Nephron progenitor cell (in vitro differentiated cells): ENCODE measurements around the gene TIAM2.

Experiments
- DNase-seq: peaks from one replicate; pipeline ENCODE4 v3.0.0; 2021
- H3K27ac Mint-ChIP-seq: 2 replicates; pipeline ENCODE4 v1.8.0; 2021; ENCODE audit warnings: mild to moderate bottlenecking, moderate library complexity, mixed read lengths
- H3K27me3 Mint-ChIP-seq: 2 replicates; pipeline ENCODE4 v1.8.0; 2021; ENCODE audit warnings: mild to moderate bottlenecking, low read depth, mixed read lengths; ENCODE audit not compliant: poor library complexity
- H3K36me3 Mint-ChIP-seq: 2 replicates; pipeline ENCODE4 v1.8.0; 2021; ENCODE audit warnings: low read depth, mixed read lengths
- H3K4me1 Mint-ChIP-seq: 2 replicates; pipeline ENCODE4 v1.8.0; 2021; ENCODE audit warnings: mixed read lengths
- H3K4me3 Mint-ChIP-seq: 2 replicates; pipeline ENCODE4 v1.8.0; 2021; ENCODE audit warnings: mild to moderate bottlenecking, moderate library complexity, mixed read lengths
- H3K9me3 Mint-ChIP-seq: 2 replicates; pipeline ENCODE4 v1.8.0; 2021; ENCODE audit warnings: mild to moderate bottlenecking, moderate library complexity, mixed read lengths
- CTCF ChIP-seq: fragments of 200-600 bp; sonication (generic); IDR thresholded peaks from 2 replicates; pipeline ENCODE4 v1.5.0; 2021; ENCODE audit warnings: antibody characterized with exemption

The TIAM2 gene

GRCh38 chr6:155126727-155127439, 131.8 kb downstream of the TIAM2 start:
- peaks cover 8% of the 10 kb centered on the region for H3K27me3 Mint-ChIP-seq
- peak overlapping the region; percentile 41 for H3K4me3 Mint-ChIP-seq
- no peaks in the 10 kb centered on the region for H3K9me3 Mint-ChIP-seq
- TF ChIP-seq CTCF = no peak
- peaks cover 27% of the 10 kb centered on the region for H3K4me1 Mint-ChIP-seq
- peak; percentile 34 for DNase-seq
- peak overlapping the region; percentile 95 for H3K27ac Mint-ChIP-seq
- H3K36me3 Mint-ChIP-seq = no peaks in the 10 kb centered on the region

GRCh38 chr6:155128977-155129376, 133.9 kb downstream of the TIAM2 start:
- H3K4me1 Mint-ChIP-seq = peaks cover 15% of the 10 kb centered on the region
- TF ChIP-seq CTCF = no peak
- H3K27me3 Mint-ChIP-seq = peaks cover 6% of the 10 kb centered on the region
- H3K36me3 Mint-ChIP-seq = no peaks in the 10 kb centered on the region
- no peaks in the 10 kb centered on the region for H3K9me3 Mint-ChIP-seq
- no peak overlapping the region for H3K27ac Mint-ChIP-seq
- DNase-seq = no peak
- H3K4me3 Mint-ChIP-seq = no peak overlapping the region

- Mint-ChIP-seq H3K27ac (no peak overlapping the region), H3K4me3 (no peak overlapping the region)
These were observed 134.6 kb downstream of the TIAM2 start for GRCh38 chr6:155129744-155130143.

GRCh38 chr6:155130161-155130853, 135.2 kb downstream of the TIAM2 start:
- H3K4me3 Mint-ChIP-seq = no peak overlapping the region
- no peak for DNase-seq
- no peaks in the 10 kb centered on the region for H3K36me3 Mint-ChIP-seq
- no peak for TF ChIP-seq CTCF
- H3K4me1 Mint-ChIP-seq = peaks cover 19% of the 10 kb centered on the region
- no peaks in the 10 kb centered on the region for H3K9me3 Mint-ChIP-seq
- peaks cover 6% of the 10 kb centered on the region for H3K27me3 Mint-ChIP-seq
- H3K27ac Mint-ChIP-seq = no peak overlapping the region

More at GRCh38 chr6:155129744-155130143, 134.6 kb downstream of the TIAM2 start:
- no peak for TF ChIP-seq CTCF
- DNase-seq = no peak
- Mint-ChIP-seq H3K4me1 (peaks cover 19% of the 10 kb centered on the region), H3K27me3 (peaks cover 6% of the 10 kb centered on the region), H3K36me3 (no peaks in the 10 kb centered on the region), H3K9me3 (no peaks in the 10 kb centered on the region)

GRCh38 chr6:155132617-155133016, 137.5 kb downstream of the TIAM2 start:
- peaks cover 6% of the 10 kb centered on the region for H3K27me3 Mint-ChIP-seq
- H3K36me3 Mint-ChIP-seq = no peaks in the 10 kb centered on the region
- no peak overlapping the region for H3K4me3 Mint-ChIP-seq
- TF ChIP-seq CTCF = no peak
- H3K9me3 Mint-ChIP-seq = no peaks in the 10 kb centered on the region
- peaks cover 5% of the 10 kb centered on the region for H3K4me1 Mint-ChIP-seq
- no peak for DNase-seq
- no peak overlapping the region for H3K27ac Mint-ChIP-seq

DNA sequence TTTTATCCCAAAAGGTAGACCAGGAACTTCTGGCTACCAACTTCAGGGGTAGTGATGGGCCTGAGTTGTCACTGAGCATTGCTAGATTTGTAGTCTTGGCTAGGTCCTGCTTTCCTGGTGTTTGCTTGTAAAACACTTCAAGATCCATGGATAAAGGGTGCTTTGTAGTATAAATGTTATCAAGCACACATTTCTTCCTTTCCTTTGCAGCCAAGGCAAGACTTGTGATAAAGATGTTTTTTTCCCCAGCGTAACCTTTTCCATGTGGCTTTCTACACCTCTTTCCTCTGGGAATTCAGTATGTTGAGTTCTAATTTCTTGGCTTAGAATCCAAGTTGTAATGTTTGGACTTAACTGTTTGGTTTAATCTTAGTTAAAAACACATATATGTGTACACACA, 145.9 kb downstream of the TIAM2 start:
- TF ChIP-seq CTCF = no peak
- no peak for DNase-seq
- H3K36me3 Mint-ChIP-seq = no peaks in the 10 kb centered on the region
- H3K27me3 Mint-ChIP-seq = no peaks in the 10 kb centered on the region
- H3K4me3 Mint-ChIP-seq = no peak overlapping the region
- H3K27ac Mint-ChIP-seq = no peak overlapping the region
- peaks cover 55% of the 10 kb centered on the region for H3K4me1 Mint-ChIP-seq
- no peaks in the 10 kb centered on the region for H3K9me3 Mint-ChIP-seq
